Measurements from ENCODE around the gene LSM10. TPM values are rescaled to one million over a fixed set of nuclear protein-coding genes. Genes with fewer than 3 reads are reported as not detected.

The LSM10 gene
- total and polyA plus RNA-seq, 2 donors (not counting 3 experiments of a cell fraction or from before 2014, with no cell fraction given): 38.2 to 76.9 TPM

- FAIRE-seq: no peak
Measured at GRCh38 chr1:36344395-36344680, 53.4 kb downstream of the LSM10 start.

More at GRCh38 chr1:36344395-36344680, 53.4 kb downstream of the LSM10 start:
- POLR2A ChIA-PET: interaction anchor here (1.1 kb wide), 1 partner anchor 23 kb away, joined by 4 read pairs; no protein-coding TSS in a partner anchor
- peaks cover 2 to 25% of the 10 kb centered on the region in 2 experiments for H3K36me3 ChIP-seq (ENCODE audit: control insufficient read depth in 2 of 2, extremely low read depth in 1 of 2, insufficient read depth in 2 of 2, low read length in 2 of 2)
- dilution Hi-C loops (cut with MboI; ENCODE audit: extremely low pct_ligation_motif_present, low sequenced_read_pairs): no loop called here
- no peaks in the 10 kb centered on the region for H3K9me1 ChIP-seq (replicated peaks; ENCODE audit: control insufficient read depth, extremely low read depth, insufficient read depth, low read length)
- no peaks in the 10 kb centered on the region for H3K79me2 ChIP-seq (ENCODE audit: control insufficient read depth, insufficient read depth, low read length)
- intact Hi-C loops (cut with micrococcal nuclease): no loop called here
- no peaks in the 10 kb centered on the region for H3K27me3 ChIP-seq (ENCODE audit: control insufficient read depth in 2 of 2, insufficient read depth in 2 of 2, low read length in 2 of 2)
- H2AFZ ChIP-seq (ENCODE audit: low read depth, low read length): no peak overlapping the region
- no peaks in the 10 kb centered on the region for H3K9me3 ChIP-seq (replicated peaks; ENCODE audit: control insufficient read depth, insufficient read depth, low read length)
- no peak overlapping the region for H3K4me2 ChIP-seq (ENCODE audit: insufficient read depth, low read length)
- DNase-seq (ENCODE audit: low read depth, low spot score): no peak
- no peaks in the 10 kb centered on the region for H4K20me1 ChIP-seq (replicated peaks; ENCODE audit: control insufficient read depth, extremely low read depth, insufficient read depth, low read length)
- H3K4me1 ChIP-seq (ENCODE audit: control insufficient read depth, extremely low read depth, insufficient read depth, low read length): peaks cover 28% of the 10 kb centered on the region
- BruUV-seq (replicated peaks): no TSS peak
- no peak overlapping the region for H3K9ac ChIP-seq (replicated peaks; ENCODE audit: extremely low read depth, insufficient read depth, low read length)
- CTCF ChIA-PET: interaction anchor here (1.2 to 6.8 kb wide), 3 partner anchors 19 to 44 kb away, joined by 3 to 152 read pairs (median 55); no protein-coding TSS in a partner anchor
- H3K27ac ChIP-seq (ENCODE audit: insufficient read depth, low read depth, low read length): no peak overlapping the region
- TF ChIP-seq POLR2A (IDR thresholded peaks at IDR 0.05; ENCODE audit: low read depth, low read length) (no peak), CTCF (IDR thresholded peaks at IDR 0.05; ENCODE audit: extremely low read depth in 1 of 2, insufficient read depth in 1 of 2, low read depth in 1 of 2, low read length in 2 of 2) (no peak), MAX (IDR thresholded peaks at IDR 0.05; ENCODE audit: insufficient read depth, insufficient read length) (no peak), MYC (IDR thresholded peaks at IDR 0.05; ENCODE audit: low read depth, low read length) (no peak)
- no peak overlapping the region for H3K4me3 ChIP-seq (replicated peaks in 1 of 3; ENCODE audit: insufficient read depth in 1 of 3, low read depth in 1 of 3, low read length in 3 of 3)

Measured in endothelial cell of umbilical vein (primary cell).